Measurements from ENCODE around the gene ELFN1.

DNA sequence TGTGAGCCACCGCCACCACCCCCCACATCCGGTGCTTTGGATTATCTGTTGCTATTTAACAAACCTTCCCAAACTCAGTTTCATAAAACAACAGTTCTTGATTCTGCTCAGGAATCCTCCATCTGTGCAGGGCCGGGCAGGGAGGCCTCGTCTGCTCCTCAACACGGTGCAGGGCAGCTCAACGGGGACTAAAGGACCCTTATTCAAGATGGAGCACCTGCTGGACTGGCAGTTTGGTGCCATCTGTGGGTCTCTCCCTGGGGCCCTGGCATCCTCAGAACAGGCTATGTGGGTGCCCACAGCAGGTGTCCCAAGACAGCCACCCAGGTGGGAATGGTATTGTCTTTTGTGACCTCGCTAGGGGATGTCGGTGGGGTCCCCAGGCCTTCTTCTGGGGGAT, 31.0 kb upstream of the ELFN1 start:
- TF ChIP-seq, protein P1, sequence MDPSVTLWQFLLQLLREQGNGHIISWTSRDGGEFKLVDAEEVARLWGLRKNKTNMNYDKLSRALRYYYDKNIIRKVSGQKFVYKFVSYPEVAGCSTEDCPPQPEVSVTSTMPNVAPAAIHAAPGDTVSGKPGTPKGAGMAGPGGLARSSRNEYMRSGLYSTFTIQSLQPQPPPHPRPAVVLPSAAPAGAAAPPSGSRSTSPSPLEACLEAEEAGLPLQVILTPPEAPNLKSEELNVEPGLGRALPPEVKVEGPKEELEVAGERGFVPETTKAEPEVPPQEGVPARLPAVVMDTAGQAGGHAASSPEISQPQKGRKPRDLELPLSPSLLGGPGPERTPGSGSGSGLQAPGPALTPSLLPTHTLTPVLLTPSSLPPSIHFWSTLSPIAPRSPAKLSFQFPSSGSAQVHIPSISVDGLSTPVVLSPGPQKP (IDR thresholded peaks at IDR 0.05; ENCODE audit: low read depth, low read length), result no peak
- TF ChIP-seq RCOR1 (conservative IDR thresholded peaks at IDR 0.05; ENCODE audit: low read depth, low read length), result no peak

Measured in GM12878 (cell line).